Small intestine (tissue), 7 donors: ENCODE data around the gene CRKL. TPM values are rescaled to one million over a fixed set of nuclear protein-coding genes. Genes with fewer than 3 reads are reported as not detected.

Experiments
- DNase-seq, 2 donors: peaks; one replicate each; pipeline versions ENCODE4 v3.0.0 to v3.0.0-alpha.2; 2013
- FAIRE-seq: peaks from 2 replicates; lab custom pipeline; 2012; peaks lifted over from hg19 to GRCh38; lab: Jason Lieb, UNC
- H3K27ac ChIP-seq, 3 donors: one replicate each; pipeline ENCODE4 v1.5.1; 2013; ENCODE audit warnings: low read length in 2 of 3, mild to moderate bottlenecking in 2 of 3, control low read depth in 1 of 3, inconsistent platforms in 1 of 3, low read depth in 1 of 3, moderate library complexity in 1 of 3
- H3K27me3 ChIP-seq, 3 donors: one replicate each; pipeline ENCODE4 v1.6.1; 2013; ENCODE audit warnings: low read length in 3 of 3, inconsistent platforms in 1 of 3; ENCODE audit not compliant: control insufficient read depth in 3 of 3, insufficient read depth in 3 of 3
- H3K36me3 ChIP-seq, 3 donors: one replicate each; pipeline ENCODE4 v1.6.1; 2013; ENCODE audit warnings: low read length in 3 of 3, inconsistent platforms in 1 of 3, low read depth in 1 of 3, mild to moderate bottlenecking in 1 of 3, moderate library complexity in 1 of 3; ENCODE audit not compliant: control insufficient read depth in 3 of 3, insufficient read depth in 2 of 3
- H3K4me1 ChIP-seq, 3 donors: one replicate each; pipeline ENCODE4 v1.6.1; 2013; ENCODE audit warnings: low read length in 2 of 3, inconsistent platforms in 1 of 3, low read depth in 1 of 3, mild to moderate bottlenecking in 1 of 3, moderate library complexity in 1 of 3; ENCODE audit not compliant: control insufficient read depth in 3 of 3, insufficient read depth in 2 of 3
- H3K4me3 ChIP-seq, 3 donors: one replicate each; pipeline ENCODE4 v1.5.1; 2013; ENCODE audit warnings: low read length in 3 of 3, control low read depth in 1 of 3, inconsistent platforms in 1 of 3, low read depth in 1 of 3, mild to moderate bottlenecking in 1 of 3, moderate library complexity in 1 of 3
- H3K9me3 ChIP-seq, 2 donors: one replicate each; pipeline ENCODE4 v1.6.1; 2013; ENCODE audit warnings: low read depth in 1 of 2, low read length in 1 of 2; ENCODE audit not compliant: control insufficient read depth in 2 of 2, insufficient read depth in 1 of 2
- WGBS, 3 donors: extraction: QIAGEN DNeasy Blood & Tissue Kit; methylation state at CpG; one replicate each; pipeline ENCODE4 v1.1.7; 2013; 5-methylcytosine and 5-hydroxymethylcytosine counted together
- polyA plus RNA-seq, 4 donors: library from polyadenylated mRNA; stranded (reverse) in 3 of 4; unstranded in 1 of 4; fragments of 200-250 nt in 3 of 4; fragments of 120-200 nt in 1 of 4; gene quantifications; one replicate each; pipeline versions ENCODE4 v1.2.1 to v1.2.3, GENCODE V29; 2013
- donor health status: healthy with polysubstance abuse.
- donor health status: control.
- donor health status: control.
- donor health status: Bipolar disorder and iron deficiency.
- donor health status: healthy.

CRKL gene
- polyA plus RNA-seq, 4 donors: 18.6 to 57.8 (median 22.0) TPM

GRCh38 chr22:21001601-21002325, 84.6 kb downstream of the CRKL start, which contains the start of gene THAP7:
THAP7 (minus strand) TSS chr22:21002118; CDS start chr22:21001911, 207 bp downstream.
- DNase-seq (peak; percentile 97 to 99), FAIRE-seq (no peak)
- no peaks in the 10 kb centered on the region for H3K27me3 ChIP-seq
- WGBS, 3 donors: 0 to 1% (median 0%) methylated on average over 70 to 83 of the region's 83 CpGs
- peaks cover 0 to 39% (median 0%) of the 10 kb centered on the region in 3 donors for H3K36me3 ChIP-seq
- H3K27ac ChIP-seq: peak within 1 kb of the TSS; percentile 97 to 99 (median 99)
- no peaks in the 10 kb centered on the region for H3K9me3 ChIP-seq
- peaks cover 5 to 28% (median 7%) of the 10 kb centered on the region in 3 donors for H3K4me1 ChIP-seq
- peak within 1 kb of the TSS; percentile 42 to 89 (median 76) for H3K4me3 ChIP-seq

Other genes starting within 250 kb of the CRKL start
- gene SERPIND1, start 143.3 kb upstream of the CRKL start, polyA plus RNA-seq: under 1 TPM in 2 of 4 donors, not detected in 2; 0.04 to 0.16 TPM
- 10 to 100 TPM; 40.5 to 82.0 (median 45.8) TPM for gene PI4KA, start 58.6 kb upstream of the CRKL start, polyA plus RNA-seq
- 10 to 100 TPM; 13.8 to 32.2 (median 18.2) TPM for gene SNAP29, start 58.4 kb upstream of the CRKL start, polyA plus RNA-seq
- 1 to 10 TPM; 5.1 to 9.4 (median 6.1) TPM for gene AIFM3, start 49.8 kb downstream of the CRKL start, polyA plus RNA-seq
- 10 to 100 TPM; 22.7 to 38.0 (median 28.7) TPM for gene LZTR1, start 64.9 kb downstream of the CRKL start, polyA plus RNA-seq
- gene THAP7, start 84.7 kb downstream of the CRKL start, polyA plus RNA-seq: 10 to 100 TPM; 27.0 to 43.2 (median 30.8) TPM
- gene P2RX6, start 97.8 kb downstream of the CRKL start, polyA plus RNA-seq: under 1 TPM in 2 of 4 donors, not detected in 2; 0.62 to 0.84 TPM
- gene SLC7A4, start 115.2 kb downstream of the CRKL start, polyA plus RNA-seq: 10 to 100 TPM in 1 of 4 donors, 1 to 10 TPM in 1, under 1 TPM in 1, not detected in 1; 0.27 to 40.2 (median 2.3) TPM
- under 1 TPM in 2 of 4 donors, not detected in 2; 0.16 to 0.27 TPM for gene LRRC74B, start 128.5 kb downstream of the CRKL start, polyA plus RNA-seq